G401.6 (cell line): ENCODE results near the gene MAP4K3.

Experiments
- FAIRE-seq: peaks from 2 replicates; lab custom pipeline; 2012; peaks lifted over from hg19 to GRCh38; lab: Jason Lieb, UNC

The MAP4K3 gene

GRCh38 chr2:39443009-39443408, 5.9 kb upstream of the MAP4K3 start:
- no peak for FAIRE-seq

GRCh38 chr2:39437522-39438296, 624 bp upstream of the MAP4K3 start:
- no peak for FAIRE-seq

GRCh38 chr2:39435741-39436591, 1.1 kb downstream of the MAP4K3 start:
- no peak for FAIRE-seq

GRCh38 chr2:39435234-39435633, 1.9 kb downstream of the MAP4K3 start:
- FAIRE-seq = no peak

- FAIRE-seq = no peak
Observed at GRCh38 chr2:39434233-39434897, 2.7 kb downstream of the MAP4K3 start.

- peak; percentile 17 for FAIRE-seq
Observed at GRCh38 chr2:39433586-39434195, 3.4 kb downstream of the MAP4K3 start.

GRCh38 chr2:39432701-39433100, 4.4 kb downstream of the MAP4K3 start:
- peak; percentile 66 for FAIRE-seq

- FAIRE-seq = no peak
Observed at GRCh38 chr2:39431592-39432316, 5.3 kb downstream of the MAP4K3 start.

GRCh38 chr2:39429746-39430145, 7.3 kb downstream of the MAP4K3 start:
- peak; percentile 56 for FAIRE-seq

- FAIRE-seq = no peak
Observed at GRCh38 chr2:39424951-39425350, 12.1 kb downstream of the MAP4K3 start.

- FAIRE-seq = peak; percentile 67
Observed at GRCh38 chr2:39422700-39423099, 14.4 kb downstream of the MAP4K3 start.

- FAIRE-seq = no peak
Observed at GRCh38 chr2:39421354-39421753, 15.7 kb downstream of the MAP4K3 start.

- no peak for FAIRE-seq
Observed at GRCh38 chr2:39419282-39420223, 17.5 kb downstream of the MAP4K3 start.

GRCh38 chr2:39418491-39418890, 18.6 kb downstream of the MAP4K3 start:
- no peak for FAIRE-seq

- FAIRE-seq = no peak
Observed at GRCh38 chr2:39416140-39416539, 20.9 kb downstream of the MAP4K3 start.

GRCh38 chr2:39413063-39413737, 23.9 kb downstream of the MAP4K3 start:
- FAIRE-seq = no peak

GRCh38 chr2:39411181-39411944, 25.7 kb downstream of the MAP4K3 start:
- FAIRE-seq = peak; percentile 83

GRCh38 chr2:39409697-39410389, 27.2 kb downstream of the MAP4K3 start:
- peak; percentile 88 for FAIRE-seq
